HG03457 (cell line): ENCODE measurements around the gene CRYM.
"Not testable (repeated sequence)": the region's sequence is repeated elsewhere in the genome, so short reads cannot be mapped to it uniquely, and the experiment has no call there.

Experiments used
- ATAC-seq: cut with Tn5 transposase; IDR thresholded peaks from one replicate; pipeline ENCODE4 v1.9.1; 2021; ENCODE audit warnings: moderate number of reproducible peaks; ENCODE audit not compliant: unreplicated experiment

CRYM gene

GRCh38 chr16:21248179-21248578, 29.9 kb downstream of the CRYM start:
- ATAC-seq: not testable (repeated sequence)

GRCh38 chr16:21244518-21245215, 33.4 kb downstream of the CRYM start:
- ATAC-seq: no peak

DNA sequence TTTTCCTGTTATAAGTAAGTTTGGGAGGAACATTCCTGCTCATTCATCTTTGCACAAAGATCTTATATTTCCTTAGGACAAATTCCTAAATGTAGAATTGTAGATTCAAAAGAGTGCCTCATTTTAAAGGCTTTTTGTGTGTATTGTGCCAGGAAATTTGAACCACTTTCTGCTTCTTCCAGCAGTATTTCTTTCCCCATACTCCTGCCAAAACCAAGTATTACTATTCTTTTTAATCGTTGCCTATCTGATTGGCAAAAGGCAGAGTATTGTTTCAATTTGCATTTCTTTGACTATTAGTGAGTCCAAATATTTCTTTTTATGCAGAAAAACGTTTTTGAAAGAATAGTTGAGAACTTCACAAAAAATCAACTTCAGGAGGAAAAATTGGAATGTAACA, 35.3 kb downstream of the CRYM start:
- no peak for ATAC-seq

DNA sequence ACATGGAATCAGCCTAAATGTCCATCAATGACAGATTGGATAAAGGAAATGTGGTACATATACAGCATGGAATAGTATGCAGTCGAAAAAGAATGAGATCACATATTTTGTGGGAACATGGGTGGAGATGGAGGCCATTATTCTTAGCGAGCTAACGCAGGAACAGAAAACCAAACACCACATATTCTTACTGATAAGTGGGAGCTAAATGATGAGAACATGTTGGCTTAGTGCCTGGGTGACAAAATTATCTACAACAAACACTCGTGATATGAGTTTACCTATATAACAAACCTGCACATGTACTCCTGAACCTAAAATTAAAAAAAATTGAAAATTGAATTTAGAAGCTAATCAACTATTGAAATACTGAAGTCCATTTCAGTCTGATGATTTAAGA, 38.4 kb downstream of the CRYM start:
- ATAC-seq: no peak

GRCh38 chr16:21236831-21237230, 41.3 kb downstream of the CRYM start:
- no peak for ATAC-seq

- no peak for ATAC-seq
These were observed 42.9 kb downstream of the CRYM start for GRCh38 chr16:21235199-21235585.

DNA sequence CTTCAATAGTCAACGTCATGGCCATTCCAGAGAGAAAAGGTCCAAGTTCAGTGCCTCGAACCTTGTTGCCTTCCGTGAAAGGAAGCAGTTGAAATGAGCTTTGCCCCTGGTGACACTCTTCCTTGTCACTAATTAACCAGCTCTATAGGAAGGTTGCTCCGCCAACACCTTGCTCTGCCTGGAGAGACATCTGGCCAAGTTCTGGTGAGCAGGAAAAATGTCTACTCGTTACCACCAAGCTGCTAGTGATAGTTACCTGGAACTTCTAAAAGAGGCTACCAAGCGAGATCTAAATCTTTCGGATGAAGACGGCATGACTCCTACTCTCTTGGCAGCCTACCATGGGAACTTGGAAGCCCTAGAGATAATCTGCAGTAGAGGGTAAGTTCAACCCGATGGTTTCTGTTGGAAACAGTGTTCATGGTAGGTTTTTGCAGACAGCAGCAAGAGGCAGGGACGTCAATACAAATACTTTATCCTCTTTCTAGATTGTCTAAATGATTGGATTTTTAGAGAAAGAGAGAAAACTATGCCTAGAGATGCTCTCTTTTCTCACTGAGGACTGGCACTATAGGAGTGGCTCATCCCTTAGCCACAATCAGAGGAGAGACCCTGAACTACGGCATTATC, 44.5 kb downstream of the CRYM start, which contains the start of gene ANKS4B:
ANKS4B (plus strand) TSS at position 179 of the 630 bp plus-strand sequence; CDS start at position 218, 39 bp downstream.
- no peak for ATAC-seq

- no peak for ATAC-seq
These were observed 45.0 kb downstream of the CRYM start for GRCh38 chr16:21233045-21233520.

GRCh38 chr16:21228361-21228872, 49.7 kb downstream of the CRYM start:
- no peak for ATAC-seq

GRCh38 chr16:21227866-21228265, 50.2 kb downstream of the CRYM start:
- ATAC-seq: no peak

GRCh38 chr16:21226749-21227148, 51.3 kb downstream of the CRYM start:
- no peak for ATAC-seq

DNA sequence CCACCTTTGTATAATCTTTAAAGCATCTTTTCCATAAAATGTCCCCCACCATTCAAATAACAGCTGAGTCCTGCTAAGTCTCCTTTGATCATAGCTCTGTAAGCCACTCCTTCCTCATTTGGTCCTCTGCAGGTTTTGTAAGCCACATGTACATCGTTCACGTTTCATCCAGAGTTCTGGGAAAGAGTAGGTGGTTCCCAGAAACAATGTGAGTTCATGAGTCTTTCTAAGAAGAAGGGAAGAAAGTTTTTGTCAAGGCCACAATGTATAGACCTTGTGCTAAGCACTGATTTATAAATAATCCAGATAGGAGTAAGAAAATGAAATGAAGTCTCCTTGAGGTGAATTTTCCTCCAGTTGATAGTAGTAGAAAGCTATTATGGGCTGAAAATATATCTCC, 53.3 kb downstream of the CRYM start:
- no peak for ATAC-seq

GRCh38 chr16:21223787-21224186, 54.3 kb downstream of the CRYM start:
- no peak for ATAC-seq

GRCh38 chr16:21222495-21223337, 55.4 kb downstream of the CRYM start:
- no peak for ATAC-seq

DNA sequence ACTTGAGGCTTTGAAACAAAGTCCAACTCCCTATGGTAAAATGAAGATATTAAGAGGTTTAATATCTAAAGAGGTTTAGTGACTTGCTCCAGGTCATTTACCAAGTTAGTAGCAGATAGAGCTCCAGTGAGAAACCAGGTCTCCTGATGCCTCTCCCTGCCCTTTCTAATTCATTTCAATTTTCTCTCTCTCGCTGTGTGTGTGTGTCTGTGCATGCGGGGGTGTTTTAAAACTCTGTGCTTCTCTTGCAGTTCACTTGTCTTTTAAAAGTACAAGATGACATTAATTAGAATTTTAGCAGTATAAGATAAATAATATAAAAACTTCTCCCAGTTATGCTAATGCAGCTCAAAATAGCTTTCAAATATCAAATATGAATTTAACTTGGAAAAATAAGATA, 58.5 kb downstream of the CRYM start:
- ATAC-seq: no peak

DNA sequence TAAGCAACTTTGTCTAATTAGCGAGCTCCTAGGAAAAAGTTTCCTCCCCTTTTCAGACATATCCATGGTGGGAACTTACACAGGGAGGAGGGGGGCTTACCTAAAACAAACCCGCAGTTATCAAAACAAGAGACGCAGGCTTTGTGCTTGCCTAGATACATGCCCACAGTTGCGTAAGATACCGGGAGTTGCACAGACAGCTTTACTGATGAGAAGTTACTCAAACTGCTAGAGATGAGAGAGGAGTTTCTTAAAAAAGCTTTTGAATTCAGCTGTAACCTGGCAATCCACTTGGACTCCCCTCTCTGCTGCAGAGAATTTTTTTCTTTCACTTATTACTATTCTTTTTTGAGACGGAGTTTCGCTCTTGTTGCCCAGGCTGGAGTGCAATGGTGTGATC, 59.9 kb downstream of the CRYM start:
- ATAC-seq: no peak

- no peak for ATAC-seq
These were observed 61.0 kb downstream of the CRYM start for GRCh38 chr16:21217121-21217520.

GRCh38 chr16:21214086-21214485, 64.0 kb downstream of the CRYM start:
- no peak for ATAC-seq

DNA sequence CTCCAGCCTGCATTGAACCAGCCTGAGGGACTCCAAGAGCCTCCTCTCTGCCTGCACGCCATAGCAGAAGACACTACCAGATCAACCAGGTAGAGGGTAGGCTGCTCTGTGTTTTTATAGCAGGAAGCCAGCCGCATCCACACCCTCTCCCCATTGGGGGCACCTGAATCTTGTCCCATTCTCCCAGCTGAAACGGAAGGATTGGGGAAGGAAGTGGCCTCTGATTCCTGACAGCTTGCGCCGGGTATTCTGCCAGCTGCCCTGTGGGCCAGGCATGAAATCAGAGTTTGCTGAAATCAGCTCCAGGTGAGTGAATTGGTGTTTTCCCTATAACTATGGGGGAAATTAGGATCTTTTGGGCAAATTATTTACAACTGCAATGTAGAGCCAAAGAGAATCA, 66.6 kb downstream of the CRYM start, which contains the start of gene ZP2:
ZP2 (minus strand) TSS at position 89 of the 400 bp plus-strand sequence; CDS start at position 62, 27 bp downstream.
- ATAC-seq: no peak
